Small intestine (tissue), 4 donors: ENCODE results near the gene TUNAR. TPM values are rescaled to one million over a fixed set of nuclear protein-coding genes. Genes with fewer than 3 reads are reported as not detected.

Experiments used
- polyA plus RNA-seq, 4 donors: library from polyadenylated mRNA; stranded (reverse) in 3 of 4; unstranded in 1 of 4; fragments of 200-250 nt in 3 of 4; fragments of 120-200 nt in 1 of 4; gene quantifications; one replicate each; pipeline versions ENCODE4 v1.2.1 to v1.2.3, GENCODE V29; 2013
- donor health status: healthy with polysubstance abuse.
- donor health status: Bipolar disorder and iron deficiency.
- donor health status: healthy.

The TUNAR gene
- polyA plus RNA-seq, 4 donors, result 0.18 to 2.0 TPM; not detected in 2

Other genes starting within 250 kb of the TUNAR start
- gene TCL1B, start 190.4 kb upstream of the TUNAR start, polyA plus RNA-seq, result under 1 TPM in 1 of 4 donors, not detected in 3; 0.06 TPM
- 1 to 10 TPM in 1 of 4 donors, under 1 TPM in 1, not detected in 2; 0.59 to 3.8 TPM for gene TCL1A, start 162.7 kb upstream of the TUNAR start, polyA plus RNA-seq
- gene C14orf132, start 162.5 kb downstream of the TUNAR start, polyA plus RNA-seq, result 10 to 100 TPM in 1 of 4 donors, 1 to 10 TPM in 2, under 1 TPM in 1; 0.45 to 10.1 (median 3.9) TPM